ENCODE results near the gene LARGE1. TPM values are rescaled to one million over a fixed set of nuclear protein-coding genes. Genes with fewer than 3 reads are reported as not detected.

Gene LARGE1
- total RNA-seq, 6 experiments from 2014 or later = 12.2 to 28.3 (median 15.2) TPM

- Histone ChIP-seq H3K27ac (no peak overlapping the region), H3K27me3 (no peaks in the 10 kb centered on the region), H3K36me3 (no peaks in the 10 kb centered on the region), H3K9me3 (no peaks in the 10 kb centered on the region), H3K4me1 (no peaks in the 10 kb centered on the region), H3K4me3 (no peak overlapping the region)
- TF ChIP-seq POLR2A (IDR thresholded peaks at IDR 0.05) (no peak), CTCF (IDR thresholded peaks at IDR 0.05) (no peak)
- ATAC-seq (no peak), DNase-seq (no peak)
- intact Hi-C loops (cut with DNase I) = no loop called here
- 93% methylated on average over 10 of the region's 19 CpGs for WGBS (ENCODE audit: insufficient coverage, low coverage, low lambda C conversion rate, missing lambda C conversion rate)
These were observed 36.1 kb downstream of the LARGE1 start for GRCh38 chr22:33883961-33884808.

- TF ChIP-seq CTCF (IDR thresholded peaks at IDR 0.05) (no peak), POLR2A (IDR thresholded peaks at IDR 0.05) (no peak)
- Histone ChIP-seq H3K27me3 (no peaks in the 10 kb centered on the region), H3K4me1 (no peaks in the 10 kb centered on the region), H3K27ac (no peak overlapping the region), H3K4me3 (no peak overlapping the region), H3K9me3 (no peaks in the 10 kb centered on the region), H3K36me3 (no peaks in the 10 kb centered on the region)
- WGBS (ENCODE audit: insufficient coverage, low coverage, low lambda C conversion rate, missing lambda C conversion rate) = 87% methylated on average over 6 of the region's 6 CpGs
- intact Hi-C loops (cut with DNase I) = no loop called here
- ATAC-seq (no peak), DNase-seq (no peak)
These were observed 36.7 kb downstream of the LARGE1 start for GRCh38 chr22:33883561-33883960.

- Histone ChIP-seq H3K4me1 (no peaks in the 10 kb centered on the region), H3K9me3 (no peaks in the 10 kb centered on the region), H3K4me3 (no peak overlapping the region), H3K27me3 (no peaks in the 10 kb centered on the region), H3K27ac (no peak overlapping the region), H3K36me3 (no peaks in the 10 kb centered on the region)
- 79% methylated on average over 4 of the region's 6 CpGs for WGBS (ENCODE audit: insufficient coverage, low coverage, low lambda C conversion rate, missing lambda C conversion rate)
- no peak for DNase-seq
- intact Hi-C loops (cut with DNase I) = no loop called here
- TF ChIP-seq POLR2A (IDR thresholded peaks at IDR 0.05) (no peak), CTCF (IDR thresholded peaks at IDR 0.05) (no peak)
- no peak for ATAC-seq
These were observed 37.3 kb downstream of the LARGE1 start for GRCh38 chr22:33882991-33883390.

- Histone ChIP-seq H3K9me3 (no peaks in the 10 kb centered on the region), H3K4me3 (no peak overlapping the region), H3K27me3 (no peaks in the 10 kb centered on the region), H3K36me3 (no peaks in the 10 kb centered on the region), H3K4me1 (no peaks in the 10 kb centered on the region), H3K27ac (no peak overlapping the region)
- 94% methylated on average over 8 of the region's 11 CpGs for whole genome bisulfite sequencing (ENCODE audit: insufficient coverage, low coverage, low lambda C conversion rate, missing lambda C conversion rate)
- intact Hi-C loops (cut with DNase I) = no loop called here
- TF ChIP-seq POLR2A (IDR thresholded peaks at IDR 0.05) = no peak
- TF ChIP-seq CTCF (IDR thresholded peaks at IDR 0.05) = no peak
- no peak for ATAC-seq
- DNase-seq = no peak
These were observed 39.3 kb downstream of the LARGE1 start for GRCh38 chr22:33880986-33881385.
